IMR-90 (cell line): ENCODE data around the gene APOC1.

Experiments
- CEBPB ChIP-seq: IDR thresholded peaks from 2 replicates; pipeline ENCODE4 v1.6.1; 2012; ENCODE audit warnings: low read depth, low read length, improper control_type of control experiment
- CHD1 ChIP-seq: IDR thresholded peaks from 2 replicates; pipeline ENCODE4 v1.6.1; 2012; ENCODE audit warnings: low read depth, low read length, improper control_type of control experiment
- CTCF ChIP-seq: conservative IDR thresholded peaks from 2 replicates; pipeline ENCODE4 v1.5.1; 2012; ENCODE audit warnings: mild to moderate bottlenecking, low read depth, low read length, improper control_type of control experiment
- ELK1 ChIP-seq: fragments of 150-350 bp; IDR thresholded peaks from 2 replicates; pipeline ENCODE4 v1.6.1; 2016; ENCODE audit warnings: low read depth, mild to moderate bottlenecking, low read length, moderate library complexity, borderline replicate concordance
- FOS ChIP-seq: fragments of 150-350 bp; IDR thresholded peaks from 2 replicates; pipeline ENCODE4 v1.6.1; 2016; ENCODE audit warnings: low read depth, low read length
- MAFK ChIP-seq: IDR thresholded peaks from 2 replicates; pipeline ENCODE4 v1.6.1; 2012; ENCODE audit warnings: low read depth, low read length, improper control_type of control experiment
- MAZ ChIP-seq: IDR thresholded peaks from 2 replicates; pipeline ENCODE4 v1.6.1; 2012; ENCODE audit warnings: low read depth, mild to moderate bottlenecking, low read length, improper control_type of control experiment, moderate library complexity, borderline replicate concordance
- MXI1 ChIP-seq: IDR thresholded peaks from 2 replicates; pipeline ENCODE4 v1.6.1; 2012; ENCODE audit warnings: low read depth, mild to moderate bottlenecking, low read length, moderate library complexity, borderline replicate concordance
- NFE2L2 ChIP-seq: fragments of 150-350 bp; IDR thresholded peaks from 2 replicates; pipeline ENCODE4 v1.6.1; 2016; ENCODE audit warnings: low read depth, mild to moderate bottlenecking, low read length
- POLR2A ChIP-seq: IDR thresholded peaks from 2 replicates; pipeline ENCODE4 v1.6.1; 2012; ENCODE audit warnings: mild to moderate bottlenecking, low read depth, low read length
- RAD21 ChIP-seq: IDR thresholded peaks from 2 replicates; pipeline ENCODE4 v1.6.1; 2012; ENCODE audit warnings: low read length, improper control_type of control experiment
- RFX5 ChIP-seq: IDR thresholded peaks from 2 replicates; pipeline ENCODE4 v1.8.0; 2012; ENCODE audit warnings: low read depth, mild to moderate bottlenecking, low read length, moderate library complexity
- SMC3 ChIP-seq: fragments of 150-350 bp; IDR thresholded peaks from 2 replicates; pipeline ENCODE4 v1.6.1; 2016; ENCODE audit warnings: low read depth, mild to moderate bottlenecking, antibody characterized with exemption, low read length, moderate library complexity
- USF2 ChIP-seq: fragments of 150-350 bp; IDR thresholded peaks from 2 replicates; pipeline ENCODE4 v1.6.1; 2017; ENCODE audit warnings: mild to moderate bottlenecking, antibody characterized with exemption, low read length, low read depth

DNA sequence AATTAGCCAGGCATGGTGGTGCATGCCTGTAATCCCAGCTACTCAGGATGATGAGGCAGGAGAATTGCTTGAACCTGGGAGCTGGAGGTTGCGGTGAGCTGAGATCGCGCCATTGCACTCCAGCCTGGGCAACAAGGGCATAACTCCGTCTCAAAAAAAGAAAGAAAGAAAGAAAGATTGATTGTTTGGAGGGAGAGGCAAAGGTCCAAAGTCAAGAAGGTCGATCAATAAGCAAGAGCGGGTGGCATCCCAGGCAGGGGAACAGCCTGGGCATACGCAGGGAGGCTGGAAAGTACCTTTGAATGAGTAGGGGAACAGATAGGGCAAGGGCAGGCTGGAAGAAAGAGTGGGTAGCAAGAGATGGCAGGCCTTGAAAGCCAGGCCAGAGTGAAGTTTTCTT is 15.7 kb downstream of the APOC1 start:
- no peak for TF ChIP-seq RFX5
- no peak for TF ChIP-seq MAFK
- TF ChIP-seq CTCF: no peak
- no peak for TF ChIP-seq SMC3
- no peak for TF ChIP-seq MXI1
- no peak for TF ChIP-seq POLR2A
- no peak for TF ChIP-seq ELK1
- no peak for TF ChIP-seq USF2
- no peak for TF ChIP-seq MAZ
- no peak for TF ChIP-seq CEBPB
- TF ChIP-seq FOS: no peak
- no peak for TF ChIP-seq NFE2L2
- TF ChIP-seq CHD1: no peak
- no peak for TF ChIP-seq RAD21
